Measurements from ENCODE around the gene NUP62. TPM values are rescaled to one million over a fixed set of nuclear protein-coding genes. Genes with fewer than 3 reads are reported as not detected.
A peak's percentile ranks its signal among the peaks of the same experiment; 100 is the strongest.

NUP62 gene
- total and polyA plus RNA-seq, 8 donors = 11.4 to 26.4 (median 17.4) TPM

- H3K36me3 ChIP-seq = peaks cover 9 to 53% (median 46%) of the 10 kb centered on the region in 3 donors
- ATAC-seq = no peak
- H3K9me3 ChIP-seq = no peaks in the 10 kb centered on the region
- H3K27ac ChIP-seq = no peak overlapping the region
- H3K27me3 ChIP-seq = no peaks in the 10 kb centered on the region
- no peak for TF ChIP-seq CTCF (IDR thresholded peaks at IDR 0.05)
- 87% methylated on average over 10 of the region's 10 CpGs for WGBS, 2 donors
- DNase-seq = peak in 2 of 6 donors; percentile 18 to 48
- H3K4me3 ChIP-seq = no peak overlapping the region
- intact Hi-C loops (cut with DNase I) = no loop called here
- peaks cover 0 to 7% (median 5%) of the 10 kb centered on the region in 3 donors for H3K4me1 ChIP-seq
- FAIRE-seq = no peak
Measured at GRCh38 chr19:49880162-49880869, 49.0 kb downstream of the NUP62 start.

- no peaks in the 10 kb centered on the region for H3K9me3 ChIP-seq
- ATAC-seq = no peak
- FAIRE-seq = no peak
- no peak overlapping the region for H3K4me3 ChIP-seq
- no peak for TF ChIP-seq CTCF (IDR thresholded peaks at IDR 0.05)
- no peaks in the 10 kb centered on the region for H3K27me3 ChIP-seq
- peak in 4 of 6 donors; percentile 22 to 44 (median 32) for DNase-seq
- WGBS, 2 donors = 96 to 97% methylated on average over 12 of the region's 12 CpGs
- H3K4me1 ChIP-seq = peaks cover 0 to 11% (median 8%) of the 10 kb centered on the region in 3 donors
- intact Hi-C loops (cut with DNase I) = no loop called here
- H3K36me3 ChIP-seq = peaks cover 9 to 44% (median 42%) of the 10 kb centered on the region in 3 donors
- no peak overlapping the region for H3K27ac ChIP-seq
Measured at GRCh38 chr19:49879243-49879963, 49.9 kb downstream of the NUP62 start.

- ATAC-seq (no peak), FAIRE-seq (no peak), DNase-seq (peak in 4 of 6 donors; percentile 33 to 50 (median 42))
- Histone ChIP-seq H3K36me3 (peaks cover 2 to 37% (median 36%) of the 10 kb centered on the region in 3 donors), H3K4me1 (peaks cover 0 to 11% (median 8%) of the 10 kb centered on the region in 3 donors), H3K9me3 (no peaks in the 10 kb centered on the region), H3K27me3 (no peaks in the 10 kb centered on the region), H3K4me3 (peak overlapping the region in 1 of 4 donors; percentile 62), H3K27ac (no peak overlapping the region)
- TF ChIP-seq CTCF (IDR thresholded peaks at IDR 0.05) = no peak
- intact Hi-C loops (cut with DNase I) = no loop called here
- WGBS, 2 donors = 80 to 83% methylated on average over 9 of the region's 9 CpGs
Measured at GRCh38 chr19:49878744-49879070, 50.6 kb downstream of the NUP62 start.

- DNase-seq = peak; percentile 95 to 99 (median 97)
- Histone ChIP-seq H3K4me1 (peaks cover 0 to 11% (median 8%) of the 10 kb centered on the region in 3 donors), H3K27ac (peak overlapping the region; percentile 90 to 98 (median 96)), H3K27me3 (no peaks in the 10 kb centered on the region), H3K36me3 (peaks cover 0 to 31% (median 30%) of the 10 kb centered on the region in 3 donors), H3K4me3 (peak overlapping the region; percentile 44 to 67 (median 55)), H3K9me3 (no peaks in the 10 kb centered on the region)
- intact Hi-C loops (cut with DNase I) = no loop called here
- no peak for FAIRE-seq
- peak; percentile 62 to 79 (median 72) for ATAC-seq
- 9 to 11% methylated on average over 41 of the region's 41 CpGs for WGBS, 2 donors
- no peak for TF ChIP-seq CTCF (IDR thresholded peaks at IDR 0.05)
Measured at GRCh38 chr19:49877879-49878743, 51.2 kb downstream of the NUP62 start.
